SU-DHL-6 (cell line): ENCODE measurements around the gene DSN1.

ENCODE experiments used
- H2AFZ ChIP-seq: fragments of 200-600 bp; sonication (generic); 2 replicates; pipeline ENCODE4 v1.6.1; 2014; ENCODE audit warnings: low read depth, mild to moderate bottlenecking, moderate library complexity, mixed read lengths, antibody characterized with exemption, low read length; ENCODE audit not compliant: severe bottlenecking
- H3F3A ChIP-seq: fragments of 200-600 bp; shearing (Covaris generic); 2 replicates; pipeline ENCODE4 v1.6.0; 2016; ENCODE audit warnings: antibody characterized with exemption, mild to moderate bottlenecking; ENCODE audit not compliant: insufficient read depth
- H3K27ac ChIP-seq: fragments of 200-600 bp; sonication (generic); 2 replicates; pipeline ENCODE4 v1.5.1; 2016; ENCODE audit warnings: low read depth, mild to moderate bottlenecking, low read length, moderate library complexity, mixed read lengths
- H3K27me3 ChIP-seq: fragments of 200-600 bp; sonication (generic), shearing (Covaris generic); 2 replicates; pipeline ENCODE4 v1.6.0; 2014; ENCODE audit warnings: mild to moderate bottlenecking, low read length
- H3K36me3 ChIP-seq: fragments of 200-600 bp; sonication (generic); 2 replicates; pipeline ENCODE4 v1.6.1; 2014; ENCODE audit warnings: mild to moderate bottlenecking, low read length, mixed read lengths
- H3K4me2 ChIP-seq: fragments of 300-600, 200-600 bp; shearing (Covaris generic), sonication (generic); 2 replicates; pipeline ENCODE4 v1.6.0; 2014; ENCODE audit warnings: low read length, low read depth, mild to moderate bottlenecking; ENCODE audit not compliant: poor library complexity, severe bottlenecking
- H3K4me3 ChIP-seq: fragments of 200-600 bp; sonication (generic); 2 replicates; pipeline ENCODE4 v1.5.1; 2014; ENCODE audit warnings: antibody characterized with exemption, low read length, mild to moderate bottlenecking, mixed read lengths; ENCODE audit not compliant: insufficient read depth, poor library complexity, severe bottlenecking
- H3K79me2 ChIP-seq: fragments of 200-600 bp; sonication (generic); 2 replicates; pipeline ENCODE4 v1.6.1; 2014; ENCODE audit warnings: mild to moderate bottlenecking, low read length, moderate library complexity; ENCODE audit not compliant: insufficient read depth
- H3K9ac ChIP-seq: fragments of 200-600 bp; sonication (generic); 2 replicates; pipeline ENCODE4 v1.7.0; 2014; ENCODE audit warnings: mild to moderate bottlenecking, low read length
- H3K9me2 ChIP-seq: fragments of 200-600 bp; sonication (generic); replicated peaks from 2 replicates; pipeline ENCODE4 v1.6.1; 2014; ENCODE audit warnings: low read length; ENCODE audit not compliant: insufficient read depth
- H3K9me3 ChIP-seq: fragments of 200-600 bp; sonication (generic); 2 replicates; pipeline ENCODE4 v1.6.1; 2014; ENCODE audit warnings: low read length, mixed read lengths; ENCODE audit not compliant: insufficient read depth
- H4K20me1 ChIP-seq: fragments of 200-600 bp; sonication (generic); 2 replicates; pipeline ENCODE4 v1.6.1; 2014; ENCODE audit warnings: low read depth, mild to moderate bottlenecking, antibody characterized with exemption, low read length, moderate library complexity, mixed read lengths
- CTCF ChIP-seq: fragments of 200-600 bp; sonication (generic); IDR thresholded peaks from one replicate; pipeline ENCODE4 v1.5.1; 2017; ENCODE audit warnings: antibody characterized with exemption, mild to moderate bottlenecking, low read length, moderate library complexity; ENCODE audit not compliant: insufficient read depth, poor library complexity, severe bottlenecking
- EZH2phosphoT487 ChIP-seq: fragments of 200-600 bp; sonication (generic), shearing (Covaris generic); conservative IDR thresholded peaks from 2 replicates; pipeline ENCODE4 v1.6.1; 2018; ENCODE audit warnings: mild to moderate bottlenecking, antibody characterized with exemption, low read length, moderate library complexity, mixed read lengths

The DSN1 gene

GRCh38 chr20:36820928-36821327, 47.4 kb upstream of the DSN1 start:
- Histone ChIP-seq H4K20me1 (no peaks in the 10 kb centered on the region), H3K9ac (no peak overlapping the region), H3K36me3 (peaks cover 4% of the 10 kb centered on the region; the same call in 1 of the 2 replicates), H3K4me3 (no peak overlapping the region), H3K27me3 (no peaks in the 10 kb centered on the region), H3K27ac (no peak overlapping the region), H3K4me2 (no peak overlapping the region), H3F3A (no peaks in the 10 kb centered on the region), H3K9me3 (no peaks in the 10 kb centered on the region), H2AFZ (no peak overlapping the region), H3K79me2 (no peaks in the 10 kb centered on the region), H3K9me2 (no peaks in the 10 kb centered on the region)
- TF ChIP-seq CTCF = no peak

- H4K20me1 ChIP-seq = no peaks in the 10 kb centered on the region
- H3K9me3 ChIP-seq = no peaks in the 10 kb centered on the region
- H3K9ac ChIP-seq = no peak overlapping the region
- H3K79me2 ChIP-seq = no peaks in the 10 kb centered on the region
- no peak for TF ChIP-seq EZH2phosphoT487
- TF ChIP-seq CTCF = no peak
- H2AFZ ChIP-seq = no peak overlapping the region
- H3K4me3 ChIP-seq = no peak overlapping the region
- peaks cover 5% of the 10 kb centered on the region; the same call in 1 of the 2 replicates for H3K36me3 ChIP-seq
- H3K9me2 ChIP-seq = no peaks in the 10 kb centered on the region
- H3K27me3 ChIP-seq = no peaks in the 10 kb centered on the region
- no peaks in the 10 kb centered on the region for H3F3A ChIP-seq
- H3K4me2 ChIP-seq = no peak overlapping the region
- no peak overlapping the region for H3K27ac ChIP-seq
These were observed 46.5 kb upstream of the DSN1 start for GRCh38 chr20:36820073-36820472.

GRCh38 chr20:36819659-36820058, 46.1 kb upstream of the DSN1 start:
- Histone ChIP-seq H3F3A (no peaks in the 10 kb centered on the region), H3K9me2 (no peaks in the 10 kb centered on the region), H3K27me3 (no peaks in the 10 kb centered on the region), H3K79me2 (no peaks in the 10 kb centered on the region), H3K4me2 (no peak overlapping the region), H3K27ac (no peak overlapping the region), H3K9ac (no peak overlapping the region), H3K9me3 (no peaks in the 10 kb centered on the region), H2AFZ (no peak overlapping the region), H3K36me3 (peaks cover 6% of the 10 kb centered on the region; the same call in 1 of the 2 replicates), H4K20me1 (no peaks in the 10 kb centered on the region), H3K4me3 (no peak overlapping the region)
- TF ChIP-seq CTCF = no peak
- no peak for TF ChIP-seq EZH2phosphoT487
